OCI-LY7 (cell line): ENCODE measurements around the gene CACNB2.

Source experiments
- EZH2phosphoT487 ChIP-seq: fragments of 200-600 bp; sonication (generic); IDR thresholded peaks from 2 replicates; pipeline ENCODE4 v1.6.1; 2018; ENCODE audit warnings: low read depth, borderline replicate concordance, mild to moderate bottlenecking, mixed run types, antibody characterized with exemption, low read length, moderate library complexity, mixed read lengths
- TF ChIP-seq, protein P1 (sequence below): fragments of 200-600 bp; sonication (generic); conservative IDR thresholded peaks from 2 replicates; pipeline ENCODE4 v1.5.1; 2014; ENCODE audit warnings: mild to moderate bottlenecking, antibody characterized with exemption, low read length, moderate library complexity, mixed read lengths

DNA sequence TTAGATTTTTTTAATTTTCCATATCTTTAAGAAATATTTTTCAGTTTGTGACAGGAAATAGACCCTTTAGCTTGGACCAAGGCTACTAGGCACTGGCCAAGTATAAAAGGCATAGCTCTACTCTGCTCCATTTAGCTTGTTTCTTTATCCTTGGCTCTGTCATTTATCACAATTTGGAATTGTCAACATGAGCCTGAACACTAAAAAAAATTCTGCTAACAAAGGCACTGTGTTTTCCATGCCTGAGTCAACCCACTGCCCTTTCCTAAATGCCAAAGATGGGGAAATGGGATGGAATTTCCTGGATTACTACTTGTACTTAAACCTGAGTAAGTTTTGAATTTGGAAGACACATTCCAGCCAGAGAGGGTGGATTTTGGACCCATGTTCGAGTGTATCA is 382.8 kb downstream of the CACNB2 start:
- TF ChIP-seq, protein P1, sequence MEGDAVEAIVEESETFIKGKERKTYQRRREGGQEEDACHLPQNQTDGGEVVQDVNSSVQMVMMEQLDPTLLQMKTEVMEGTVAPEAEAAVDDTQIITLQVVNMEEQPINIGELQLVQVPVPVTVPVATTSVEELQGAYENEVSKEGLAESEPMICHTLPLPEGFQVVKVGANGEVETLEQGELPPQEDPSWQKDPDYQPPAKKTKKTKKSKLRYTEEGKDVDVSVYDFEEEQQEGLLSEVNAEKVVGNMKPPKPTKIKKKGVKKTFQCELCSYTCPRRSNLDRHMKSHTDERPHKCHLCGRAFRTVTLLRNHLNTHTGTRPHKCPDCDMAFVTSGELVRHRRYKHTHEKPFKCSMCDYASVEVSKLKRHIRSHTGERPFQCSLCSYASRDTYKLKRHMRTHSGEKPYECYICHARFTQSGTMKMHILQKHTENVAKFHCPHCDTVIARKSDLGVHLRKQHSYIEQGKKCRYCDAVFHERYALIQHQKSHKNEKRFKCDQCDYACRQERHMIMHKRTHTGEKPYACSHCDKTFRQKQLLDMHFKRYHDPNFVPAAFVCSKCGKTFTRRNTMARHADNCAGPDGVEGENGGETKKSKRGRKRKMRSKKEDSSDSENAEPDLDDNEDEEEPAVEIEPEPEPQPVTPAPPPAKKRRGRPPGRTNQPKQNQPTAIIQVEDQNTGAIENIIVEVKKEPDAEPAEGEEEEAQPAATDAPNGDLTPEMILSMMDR, result no peak
- TF ChIP-seq EZH2phosphoT487, result no peak
